PFSK-1 (cell line): ENCODE results near the gene KCNIP1.

Experiments
- FOXP2 ChIP-seq: optimal IDR thresholded peaks from 2 replicates; pipeline ENCODE3; 2011; ENCODE audit warnings: borderline replicate concordance, control low read depth, inconsistent platforms; ENCODE audit not compliant: insufficient read depth; ENCODE audit errors: extremely low read length, extremely low read depth
- POLR2AphosphoS5 ChIP-seq: IDR thresholded peaks from 2 replicates; pipeline ENCODE4 v1.6.1; 2012; ENCODE audit warnings: low read depth, mild to moderate bottlenecking, control low read depth, low read length, moderate library complexity
- REST ChIP-seq, 2 experiments: IDR thresholded peaks; 2 replicates each; pipeline versions ENCODE4 v1.6.1 to v1.8.0; 2011 to 2012; ENCODE audit warnings: low read depth in 2 of 2, low read length in 2 of 2, control low read depth in 1 of 2, inconsistent platforms in 1 of 2, mild to moderate bottlenecking in 1 of 2, moderate library complexity in 1 of 2; ENCODE audit not compliant: insufficient read depth in 1 of 2
- SIN3A ChIP-seq: IDR thresholded peaks from 2 replicates; pipeline ENCODE4 v1.6.1; 2012; ENCODE audit warnings: mild to moderate bottlenecking, low read length, moderate library complexity, borderline replicate concordance; ENCODE audit not compliant: insufficient read depth
- TAF1 ChIP-seq: IDR thresholded peaks from 2 replicates; pipeline ENCODE4 v1.6.1; 2012; ENCODE audit warnings: low read length, control low read depth, borderline replicate concordance; ENCODE audit not compliant: insufficient read depth

The KCNIP1 gene

GRCh38 chr5:170499621-170500020 lies 4.2 kb upstream of the KCNIP1 start:
- TF ChIP-seq TAF1 (no peak), REST (IDR thresholded peaks at IDR 0.05; ENCODE audit: insufficient read depth in 1 of 2, low read depth in 2 of 2, low read length in 2 of 2) (no peak), FOXP2 (no peak), POLR2AphosphoS5 (no peak), SIN3A (no peak)

DNA sequence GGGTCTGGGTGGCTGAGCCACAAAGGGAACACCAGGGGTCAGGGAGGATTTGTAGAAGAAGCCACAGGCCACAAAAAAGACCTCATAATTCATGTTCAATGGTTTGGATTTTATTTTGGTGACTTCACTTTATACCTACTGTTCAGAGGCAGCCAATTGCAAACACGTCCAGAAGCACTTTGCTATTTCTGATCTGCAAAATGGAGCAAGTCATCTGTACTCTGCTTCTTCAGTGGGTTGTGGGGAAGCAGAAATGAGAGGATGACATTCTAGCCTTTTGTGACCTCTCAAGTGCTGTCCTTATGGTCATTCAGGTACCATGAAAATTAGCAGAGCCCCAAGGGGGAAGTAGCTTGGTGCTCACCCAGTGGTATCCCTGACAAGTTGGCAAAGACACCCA lies 2.5 kb upstream of the KCNIP1 start:
- TF ChIP-seq POLR2AphosphoS5 (no peak), FOXP2 (no peak), REST (IDR thresholded peaks at IDR 0.05; ENCODE audit: insufficient read depth in 1 of 2, low read depth in 2 of 2, low read length in 2 of 2) (no peak), SIN3A (no peak), TAF1 (no peak)

DNA sequence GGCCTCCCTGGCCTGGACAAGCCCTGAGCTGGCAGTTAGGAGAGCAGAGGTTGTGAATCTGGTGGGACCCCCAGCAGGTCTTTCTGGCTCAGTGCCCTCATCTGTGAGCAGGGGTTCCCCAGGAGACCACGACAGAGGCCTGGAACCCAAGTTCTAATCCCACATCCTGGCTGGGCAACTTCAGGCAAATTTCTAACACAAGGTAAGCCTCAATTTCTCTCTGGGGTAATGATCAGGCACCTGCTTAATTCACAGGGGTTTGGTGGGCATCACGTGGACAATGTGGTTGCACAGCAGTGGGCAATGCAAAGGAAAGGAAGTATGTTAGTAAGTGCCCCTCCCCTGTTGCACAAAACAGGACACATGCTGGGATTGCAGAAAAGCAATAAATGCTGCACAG lies 1.9 kb upstream of the KCNIP1 start:
- no peak for TF ChIP-seq TAF1
- TF ChIP-seq FOXP2, result no peak
- no peak for TF ChIP-seq REST (IDR thresholded peaks at IDR 0.05; ENCODE audit: insufficient read depth in 1 of 2, low read depth in 2 of 2, low read length in 2 of 2)
- no peak for TF ChIP-seq POLR2AphosphoS5
- TF ChIP-seq SIN3A, result no peak

DNA sequence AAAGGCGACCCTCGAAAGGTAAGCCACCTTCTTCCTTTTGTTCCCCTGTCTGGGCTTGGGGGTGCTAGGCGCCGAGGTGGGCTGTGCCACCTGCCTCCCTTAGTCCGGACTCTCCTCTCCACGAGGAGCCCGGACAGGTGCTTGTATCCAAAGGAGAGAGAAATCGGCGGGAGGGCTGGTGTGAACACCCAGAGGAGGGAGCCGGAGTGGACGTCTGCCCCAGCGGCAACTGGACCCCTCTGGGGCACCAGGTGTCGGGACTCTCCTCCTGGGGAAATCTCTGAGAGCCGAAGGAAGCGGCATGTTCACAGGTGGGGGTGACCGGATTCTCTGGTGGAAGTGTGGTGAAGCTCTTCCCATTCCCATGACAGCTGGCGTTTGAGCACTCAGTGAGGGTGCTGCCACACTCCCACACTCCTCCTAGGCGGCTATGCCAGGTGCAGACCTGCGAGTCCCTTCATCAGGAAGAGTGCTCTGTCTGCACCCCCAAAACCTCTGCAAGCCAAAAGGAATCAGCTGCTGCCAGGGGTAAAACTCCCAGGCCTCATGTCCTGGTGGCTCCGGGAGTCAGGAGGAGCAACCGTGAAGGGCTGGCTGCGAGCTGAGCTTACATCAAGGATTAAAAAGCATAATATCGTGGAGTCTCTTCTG lies 921 bp downstream of the KCNIP1 start:
- TF ChIP-seq SIN3A (no peak), FOXP2 (no peak), REST (IDR thresholded peaks at IDR 0.05; ENCODE audit: insufficient read depth in 1 of 2, low read depth in 2 of 2, low read length in 2 of 2) (no peak), POLR2AphosphoS5 (no peak), TAF1 (no peak)
